GM18867 (cell line): ENCODE results near the gene ANTKMT.

Experiments used
- ATAC-seq: cut with Tn5 transposase; IDR thresholded peaks from one replicate; pipeline ENCODE4 v1.9.1; 2021; ENCODE audit warnings: mild to moderate bottlenecking, moderate library complexity; ENCODE audit not compliant: unreplicated experiment

ANTKMT gene

GRCh38 chr16:720990-721764 is at the start of gene ANTKMT:
Gene ANTKMT, plus strand, starts transcription at chr16:721146. Its CDS starts 129 bp downstream, at chr16:721275.
- peak; percentile 72 for ATAC-seq

GRCh38 chr16:671353-672131 is 49.4 kb upstream of the ANTKMT start:
- no peak for ATAC-seq

- no peak for ATAC-seq
Observed at GRCh38 chr16:672371-672770, 48.6 kb upstream of the ANTKMT start.

GRCh38 chr16:672851-673250 is 48.1 kb upstream of the ANTKMT start:
- no peak for ATAC-seq

GRCh38 chr16:673399-673991 is 47.5 kb upstream of the ANTKMT start:
- ATAC-seq = no peak

GRCh38 chr16:674214-674881 is 46.6 kb upstream of the ANTKMT start:
- no peak for ATAC-seq

GRCh38 chr16:674968-675883 is 45.7 kb upstream of the ANTKMT start, which contains the start of gene RHBDL1:
Gene RHBDL1, plus strand, starts transcription at chr16:675671. Its CDS starts 120 bp downstream, at chr16:675791.
- ATAC-seq = no peak

GRCh38 chr16:675884-676564 is 44.9 kb upstream of the ANTKMT start:
- no peak for ATAC-seq

GRCh38 chr16:676565-676902 is 44.4 kb upstream of the ANTKMT start:
- no peak for ATAC-seq

- no peak for ATAC-seq
Observed at GRCh38 chr16:676913-677312, 44.0 kb upstream of the ANTKMT start.

- ATAC-seq = no peak
Observed at GRCh38 chr16:677316-678190, 43.4 kb upstream of the ANTKMT start.

- ATAC-seq = no peak
Observed at GRCh38 chr16:678209-678857, 42.6 kb upstream of the ANTKMT start.

- ATAC-seq = no peak
Observed at GRCh38 chr16:678858-679813, 41.8 kb upstream of the ANTKMT start.

- ATAC-seq = peak; percentile 31
Observed at GRCh38 chr16:679814-680624, 40.9 kb upstream of the ANTKMT start, which contains the start of gene STUB1. Gene STUB1, plus strand, starts transcription at chr16:680410. Its CDS starts 116 bp downstream, at chr16:680526.

- ATAC-seq = no peak
Observed at GRCh38 chr16:680625-680945, 40.4 kb upstream of the ANTKMT start.
